Fibroblast of villous mesenchyme (primary cell): ENCODE data around the gene MTRR. TPM values are rescaled to one million over a fixed set of nuclear protein-coding genes. Genes with fewer than 3 reads are reported as not detected.

Source experiments
- DNase-seq: peaks from one replicate; pipeline ENCODE4 v3.0.0-alpha.2; 2010; ENCODE audit warnings: low read depth
- H3K4me3 ChIP-seq: 2 replicates; pipeline ENCODE4 v1.5.1; 2011; ENCODE audit warnings: low read depth, mild to moderate bottlenecking, low read length
- total RNA-seq: library from RNA; depleted of rRNA; stranded (reverse); fragments of >200 nt; gene quantifications from 2 replicates; pipeline ENCODE4 v1.2.3, GENCODE V29; 2012
- TF ChIP-seq, protein P1 (sequence below): IDR thresholded peaks from 2 replicates; pipeline ENCODE4 v1.5.1; 2012; ENCODE audit warnings: low read depth, mild to moderate bottlenecking, low read length; ENCODE audit not compliant: insufficient read depth

The MTRR gene
- total RNA-seq, 1 donor: 41.5 TPM

DNA sequence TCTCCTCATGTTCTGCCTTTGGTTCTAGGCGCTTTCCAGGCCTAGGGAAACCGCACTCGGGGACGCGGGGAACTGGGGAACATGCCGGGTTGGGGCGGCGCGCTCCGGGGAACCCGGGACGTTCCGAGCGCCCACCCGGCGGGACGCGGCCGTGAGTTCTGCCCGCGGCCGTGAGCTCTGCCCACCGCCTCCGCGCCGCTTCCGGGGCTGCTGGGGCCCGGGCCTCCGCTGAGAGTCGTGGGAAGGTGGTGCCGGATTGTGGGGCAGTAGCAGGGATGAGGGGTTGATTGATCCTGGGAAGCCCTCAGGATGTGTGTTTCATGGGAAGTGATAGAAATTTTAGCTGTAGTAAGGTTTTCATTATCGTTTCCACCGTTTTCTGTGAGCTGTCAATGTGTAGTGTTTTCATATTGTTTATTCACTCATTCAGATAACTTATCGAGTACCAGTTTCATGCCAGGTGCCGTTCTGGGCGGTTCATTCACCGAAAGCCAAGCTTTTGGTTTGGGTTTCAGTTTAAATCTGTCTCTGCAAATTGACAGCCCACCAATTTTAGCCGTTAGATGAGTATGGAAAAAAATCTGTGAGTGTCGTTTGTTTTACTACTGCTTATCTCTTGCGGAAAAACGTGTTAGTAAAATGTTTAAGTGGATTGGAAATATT lies 657 bp downstream of the MTRR start:
- H3K4me3 ChIP-seq: peak overlapping the region; percentile 87
- no peak for DNase-seq
- TF ChIP-seq, protein P1, sequence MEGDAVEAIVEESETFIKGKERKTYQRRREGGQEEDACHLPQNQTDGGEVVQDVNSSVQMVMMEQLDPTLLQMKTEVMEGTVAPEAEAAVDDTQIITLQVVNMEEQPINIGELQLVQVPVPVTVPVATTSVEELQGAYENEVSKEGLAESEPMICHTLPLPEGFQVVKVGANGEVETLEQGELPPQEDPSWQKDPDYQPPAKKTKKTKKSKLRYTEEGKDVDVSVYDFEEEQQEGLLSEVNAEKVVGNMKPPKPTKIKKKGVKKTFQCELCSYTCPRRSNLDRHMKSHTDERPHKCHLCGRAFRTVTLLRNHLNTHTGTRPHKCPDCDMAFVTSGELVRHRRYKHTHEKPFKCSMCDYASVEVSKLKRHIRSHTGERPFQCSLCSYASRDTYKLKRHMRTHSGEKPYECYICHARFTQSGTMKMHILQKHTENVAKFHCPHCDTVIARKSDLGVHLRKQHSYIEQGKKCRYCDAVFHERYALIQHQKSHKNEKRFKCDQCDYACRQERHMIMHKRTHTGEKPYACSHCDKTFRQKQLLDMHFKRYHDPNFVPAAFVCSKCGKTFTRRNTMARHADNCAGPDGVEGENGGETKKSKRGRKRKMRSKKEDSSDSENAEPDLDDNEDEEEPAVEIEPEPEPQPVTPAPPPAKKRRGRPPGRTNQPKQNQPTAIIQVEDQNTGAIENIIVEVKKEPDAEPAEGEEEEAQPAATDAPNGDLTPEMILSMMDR: no peak

DNA sequence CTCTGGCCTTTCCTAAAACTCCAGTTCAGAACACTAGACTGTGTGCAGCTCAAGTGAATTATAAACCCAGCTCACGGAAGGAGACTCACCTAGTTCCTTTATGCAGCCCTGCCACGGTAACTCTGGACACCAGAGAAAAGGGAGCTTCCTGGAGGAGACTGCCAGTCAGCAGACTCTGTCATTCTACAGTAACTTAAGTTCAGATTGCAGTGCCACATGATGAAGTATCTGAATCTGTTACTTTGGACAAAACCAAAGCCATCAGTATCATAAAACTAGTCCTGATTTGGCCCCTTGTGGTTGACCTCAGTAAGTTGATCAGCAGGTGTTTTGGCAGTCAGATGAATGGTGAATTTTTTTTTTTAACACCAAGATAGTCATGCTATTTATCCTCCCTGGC lies 2.7 kb downstream of the MTRR start:
- no peak for DNase-seq
- no peak overlapping the region for H3K4me3 ChIP-seq
- TF ChIP-seq, protein P1: no peak

DNA sequence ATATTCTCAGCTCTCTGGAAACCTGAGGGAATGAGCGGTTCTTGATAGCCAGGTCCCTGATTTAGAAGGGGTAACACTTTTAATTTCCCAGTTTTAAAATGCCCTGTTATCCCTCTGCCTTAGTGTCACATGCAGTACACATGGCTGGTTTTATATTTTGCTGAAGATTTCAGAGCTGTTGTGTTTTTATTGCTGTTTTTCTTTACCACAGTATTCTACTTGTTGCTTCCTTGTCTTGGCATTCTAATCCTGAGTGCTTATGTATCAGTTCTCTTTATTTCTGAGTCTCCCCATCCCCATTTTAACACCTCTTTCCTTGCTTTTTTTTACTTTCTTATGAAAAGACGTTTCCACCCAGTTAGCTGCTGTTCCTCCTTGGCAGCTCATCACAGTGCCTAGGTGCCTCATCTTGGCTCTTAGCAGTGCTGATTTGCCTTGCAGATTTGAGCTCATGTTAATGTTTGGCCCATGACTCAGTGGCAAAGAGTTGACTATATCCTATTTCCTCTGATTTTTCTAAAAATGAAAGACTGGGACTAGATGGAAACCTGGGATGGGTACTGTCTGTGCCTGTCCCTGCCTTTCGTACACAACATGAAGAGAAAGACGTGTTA lies 3.7 kb downstream of the MTRR start:
- DNase-seq: no peak

DNA sequence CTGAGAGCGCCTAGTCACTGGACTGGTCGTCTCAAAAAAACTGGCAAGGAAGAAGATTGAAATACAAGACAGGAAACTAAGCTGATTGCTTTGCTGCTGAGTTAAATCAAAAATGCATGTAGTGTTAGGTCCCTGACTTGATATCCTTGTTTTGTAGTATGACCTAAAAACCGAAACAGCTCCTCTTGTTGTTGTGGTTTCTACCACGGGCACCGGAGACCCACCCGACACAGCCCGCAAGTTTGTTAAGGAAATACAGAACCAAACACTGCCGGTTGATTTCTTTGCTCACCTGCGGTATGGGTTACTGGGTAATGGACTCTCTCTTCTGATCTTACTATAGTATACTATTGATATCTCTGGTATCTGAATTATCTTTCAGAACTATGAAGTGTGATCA lies 4.3 kb downstream of the MTRR start:
- DNase-seq: no peak
- H3K4me3 ChIP-seq: no peak overlapping the region
- TF ChIP-seq, protein P1: no peak

More for the DNA sequence above, 3.7 kb downstream of the MTRR start:
- TF ChIP-seq, protein P1: no peak
- no peak overlapping the region for H3K4me3 ChIP-seq

DNA sequence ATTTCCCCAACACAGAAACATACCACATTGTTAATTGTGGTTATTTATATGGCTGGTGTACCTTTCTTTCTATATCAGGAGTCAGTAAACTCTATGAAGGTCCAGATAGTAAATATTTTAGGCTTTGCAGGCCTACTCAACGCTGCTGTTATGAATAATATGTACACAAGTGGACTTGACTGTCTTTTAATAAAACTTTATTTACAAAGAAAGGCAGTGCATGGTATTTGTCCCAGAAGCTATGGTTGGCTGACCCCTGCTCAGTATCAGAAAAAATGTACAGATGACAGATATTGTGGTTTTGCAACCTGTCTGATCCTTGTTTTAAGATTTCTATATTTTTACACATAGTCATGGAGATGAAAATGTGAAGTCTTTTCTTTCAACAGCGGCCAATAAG lies 5.7 kb downstream of the MTRR start:
- no peak overlapping the region for H3K4me3 ChIP-seq
- TF ChIP-seq, protein P1: no peak
- DNase-seq: no peak

DNA sequence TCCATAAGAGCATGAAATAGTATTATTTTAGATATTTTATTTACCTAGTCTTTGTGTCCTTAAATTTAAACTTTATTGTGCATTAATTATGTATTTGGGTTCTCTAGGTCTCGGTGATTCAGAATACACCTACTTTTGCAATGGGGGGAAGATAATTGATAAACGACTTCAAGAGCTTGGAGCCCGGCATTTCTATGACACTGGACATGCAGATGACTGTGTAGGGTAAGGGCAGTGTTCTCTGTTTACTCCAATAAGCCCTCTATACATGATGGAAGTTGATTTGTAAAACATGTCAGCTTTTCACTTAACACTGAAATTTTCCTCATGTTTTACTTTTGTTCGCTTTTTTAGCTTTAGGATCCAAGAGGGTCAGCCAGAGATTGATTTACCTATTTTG lies 6.2 kb downstream of the MTRR start:
- no peak overlapping the region for H3K4me3 ChIP-seq
- no peak for DNase-seq
- TF ChIP-seq, protein P1: no peak
